Colonic mucosa (tissue), 4 donors: ENCODE measurements around the gene TYW1. TPM values are rescaled to one million over a fixed set of nuclear protein-coding genes. Genes with fewer than 3 reads are reported as not detected.
"Not testable (repeated sequence)": the region's sequence is repeated elsewhere in the genome, so short reads cannot be mapped to it uniquely, and the experiment has no call there.

ENCODE experiments used
- DNase-seq: peaks from one replicate; pipeline ENCODE4 v3.0.0-alpha.2; 2020
- H3K27ac ChIP-seq: fragments of 200-600 bp; one replicate; pipeline ENCODE4 v1.8.0; 2021
- H3K27me3 ChIP-seq: fragments of 200-600 bp; one replicate; pipeline ENCODE4 v1.8.0; 2021
- H3K36me3 ChIP-seq: fragments of 200-600 bp; one replicate; pipeline ENCODE4 v1.8.0; 2021
- H3K4me1 ChIP-seq: fragments of 200-600 bp; one replicate; pipeline ENCODE4 v1.8.0; 2021; ENCODE audit warnings: mild to moderate bottlenecking
- H3K4me3 ChIP-seq: fragments of 200-600 bp; one replicate; pipeline ENCODE4 v1.8.0; 2021
- H3K9ac ChIP-seq, 2 donors: one replicate each; pipeline ENCODE4 v1.7.0; 2013; ENCODE audit warnings: control low read depth in 2 of 2, low read depth in 2 of 2, low read length in 2 of 2
- H3K9me3 ChIP-seq: fragments of 200-600 bp; one replicate; pipeline ENCODE4 v1.8.0; 2021
- CTCF ChIP-seq: fragments of 200-600 bp; IDR thresholded peaks from one replicate; pipeline ENCODE4 v1.8.0; 2022; ENCODE audit warnings: antibody characterized with exemption, mild to moderate bottlenecking
- intact Hi-C: fragments of 100-400 bp; cut with DNase I; formaldehyde crosslinking; loops from one replicate; pipeline ENCODE4 v1.14.1; 2022
- total RNA-seq, 2 donors: library from RNA; stranded (reverse); fragmentation: NEBNext Ultra II Directional in 1 of 2; extraction: Animal tissue kit (Norgen Biotek cat#: 25700) in 1 of 2; gene quantifications; one replicate each; pipeline ENCODE4 v1.2.1, GENCODE V29; 2021
- donor health status: healthy.
- donor health status: DM: no; HTN: no; CAD: no.
- donor health status: DM: no; HTN: no; CAD: no.

TYW1 gene
- total RNA-seq, 2 donors from 2014 or later, result 15.5 to 16.2 TPM

DNA sequence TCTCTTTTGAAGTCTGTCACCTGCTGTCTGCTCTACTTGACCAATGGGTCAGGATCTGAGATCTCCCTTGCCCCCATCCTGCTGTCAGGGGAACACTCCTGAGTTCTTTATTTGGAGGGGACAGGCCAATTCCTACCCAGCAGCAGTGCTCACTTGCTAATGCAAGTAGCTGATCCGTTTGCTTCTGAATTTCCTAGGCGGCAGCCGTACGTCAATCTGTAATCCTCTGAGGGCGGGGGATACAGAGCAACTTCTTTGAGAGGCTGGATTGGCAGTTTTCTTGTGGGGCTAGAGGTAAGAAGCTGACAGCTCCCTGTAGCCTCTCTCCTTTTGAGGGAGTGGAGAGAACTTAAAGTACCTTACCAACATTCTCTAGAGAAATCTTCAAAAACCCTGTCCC is 36.6 kb downstream of the TYW1 start:
- Histone ChIP-seq H3K4me3 (no peak overlapping the region), H3K9ac (no peak overlapping the region), H3K36me3 (no peaks in the 10 kb centered on the region), H3K9me3 (no peaks in the 10 kb centered on the region), H3K27me3 (no peaks in the 10 kb centered on the region), H3K27ac (no peak overlapping the region), H3K4me1 (no peaks in the 10 kb centered on the region)
- DNase-seq, result no peak
- intact Hi-C loops, result no loop called here
- TF ChIP-seq CTCF, result no peak

DNA sequence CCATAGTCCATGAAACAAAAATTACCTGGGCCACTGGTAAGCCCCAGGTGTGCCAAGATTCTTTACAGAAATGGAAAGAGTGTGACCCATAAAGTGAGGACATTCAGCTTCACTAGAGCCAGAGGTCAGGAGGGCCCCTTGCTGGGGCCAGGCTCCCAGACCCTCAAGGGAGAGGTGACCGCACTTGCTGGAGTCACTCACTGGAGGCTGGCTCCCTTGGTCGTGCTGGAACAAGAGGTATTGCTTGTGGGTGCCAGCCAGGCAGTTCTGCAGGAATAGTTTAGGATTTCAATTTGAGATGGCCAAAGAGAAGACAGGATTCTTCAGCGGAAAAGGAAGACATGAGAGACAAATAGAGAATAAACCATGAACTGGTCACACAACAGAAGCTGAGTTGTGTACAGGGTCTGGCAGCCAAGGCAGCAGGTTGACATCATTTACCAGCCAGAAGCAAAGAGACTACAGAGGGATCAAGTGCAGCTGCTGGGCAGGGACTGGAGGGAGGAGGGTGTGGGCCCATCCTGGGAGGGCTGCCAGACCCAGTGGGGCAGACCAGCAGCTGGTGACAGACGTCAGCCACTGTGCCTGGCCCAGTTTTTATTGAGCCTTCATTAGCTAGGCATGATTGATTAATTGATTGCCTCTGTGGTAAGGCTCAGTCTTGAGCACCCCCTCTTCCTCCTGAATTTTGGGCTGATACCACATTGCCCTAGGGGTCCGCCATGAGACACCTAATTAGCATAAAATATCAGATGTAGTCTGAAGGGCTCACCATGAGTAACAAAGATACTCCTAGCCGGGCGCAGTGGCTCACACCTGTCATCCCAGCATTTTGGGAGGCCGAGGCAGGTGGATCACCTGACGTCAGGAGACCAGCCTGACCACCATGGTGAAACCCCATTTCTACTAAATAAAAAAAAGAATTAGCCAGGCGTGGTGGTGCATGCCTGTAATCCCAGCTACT is 40.1 kb downstream of the TYW1 start:
- H3K27ac ChIP-seq, intact Hi-C loops, DNase-seq: not testable (repeated sequence)

GRCh38 chr7:67040832-67041231 is 44.2 kb downstream of the TYW1 start:
- H3K27me3 ChIP-seq, H3K4me3 ChIP-seq, H3K9me3 ChIP-seq, H3K36me3 ChIP-seq, intact Hi-C loops, H3K27ac ChIP-seq, H3K4me1 ChIP-seq, DNase-seq, H3K9ac ChIP-seq: not testable (repeated sequence)
- TF ChIP-seq CTCF, result peak; percentile 36

More for the DNA sequence above, 40.1 kb downstream of the TYW1 start:
- not testable (repeated sequence) for H3K9me3 ChIP-seq, H3K9ac ChIP-seq, H3K36me3 ChIP-seq, H3K27me3 ChIP-seq, H3K4me1 ChIP-seq, H3K4me3 ChIP-seq

DNA sequence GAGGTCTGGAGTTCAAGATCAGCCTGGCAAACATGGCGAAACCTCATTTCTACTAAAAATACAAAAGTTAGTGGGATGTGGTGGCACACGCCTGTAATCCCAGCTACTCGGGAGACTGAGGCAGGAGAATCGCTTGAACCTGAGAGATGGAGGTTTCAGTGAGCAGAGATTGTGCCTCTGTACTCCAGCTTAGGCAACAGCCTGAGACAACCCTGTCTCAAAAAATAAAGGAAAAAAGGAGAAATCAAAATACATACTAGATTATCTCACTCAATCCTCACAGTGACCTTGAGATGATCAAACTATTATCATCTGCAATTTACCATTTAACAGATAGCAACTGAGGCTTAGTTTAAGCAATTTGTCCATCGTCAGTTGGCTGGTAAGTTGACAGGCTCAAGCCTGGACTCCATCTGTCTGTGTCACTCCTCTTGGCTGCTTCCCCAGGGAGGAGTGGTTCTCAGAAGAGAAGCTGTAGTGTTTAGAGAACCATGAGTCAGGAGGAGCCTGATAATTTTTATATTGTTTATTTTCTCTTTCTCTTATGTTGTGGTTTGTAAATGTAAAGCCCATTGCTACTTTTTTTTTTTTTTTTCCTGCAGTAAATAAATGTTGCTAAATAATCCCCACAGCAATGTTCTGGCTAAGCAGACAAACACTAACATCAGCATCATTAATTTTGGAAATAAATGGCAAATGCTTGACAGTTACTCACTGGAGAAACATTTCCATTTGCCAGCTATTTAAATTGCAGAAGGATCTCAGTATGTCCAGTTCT is 46.3 kb downstream of the TYW1 start:
- H3K27ac ChIP-seq, H3K36me3 ChIP-seq, H3K9ac ChIP-seq, H3K27me3 ChIP-seq, H3K9me3 ChIP-seq, H3K4me3 ChIP-seq, intact Hi-C loops, H3K4me1 ChIP-seq: not testable (repeated sequence)
- DNase-seq, result peak; percentile 50

GRCh38 chr7:67043559-67043930 is 46.9 kb downstream of the TYW1 start:
- H3K27ac ChIP-seq, DNase-seq, H3K9ac ChIP-seq, H3K27me3 ChIP-seq, H3K9me3 ChIP-seq, intact Hi-C loops, H3K4me3 ChIP-seq, H3K36me3 ChIP-seq, H3K4me1 ChIP-seq: not testable (repeated sequence)

DNA sequence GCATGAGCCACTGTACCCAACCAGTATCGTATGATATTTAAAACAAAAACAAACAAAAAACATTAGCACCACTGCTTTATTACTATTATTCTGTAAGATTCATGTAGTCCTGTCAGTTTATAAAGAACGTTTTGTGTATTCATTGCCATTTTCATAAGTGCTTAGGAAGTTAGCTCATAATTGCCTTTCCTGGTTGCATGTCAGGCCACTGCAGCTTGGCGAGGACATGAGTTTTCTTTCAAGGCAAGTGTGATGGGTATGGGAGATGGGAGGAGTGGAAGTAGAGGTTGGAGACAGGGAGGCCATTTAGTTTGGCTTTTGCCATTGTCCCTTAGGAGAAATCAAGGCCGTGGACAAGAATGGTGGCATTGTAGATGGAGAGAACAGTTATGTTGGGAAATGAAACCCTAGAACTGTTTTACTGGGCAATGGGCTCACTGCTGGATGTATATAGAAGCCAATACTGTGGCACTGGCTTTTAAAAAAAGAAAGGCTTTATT is 48.9 kb downstream of the TYW1 start:
- Histone ChIP-seq H3K36me3 (no peaks in the 10 kb centered on the region), H3K4me1 (no peaks in the 10 kb centered on the region), H3K27ac (no peak overlapping the region), H3K27me3 (no peaks in the 10 kb centered on the region), H3K9me3 (no peaks in the 10 kb centered on the region), H3K9ac (no peak overlapping the region), H3K4me3 (no peak overlapping the region)
- no peak for DNase-seq
- intact Hi-C loops, result no loop called here
- no peak for TF ChIP-seq CTCF

DNA sequence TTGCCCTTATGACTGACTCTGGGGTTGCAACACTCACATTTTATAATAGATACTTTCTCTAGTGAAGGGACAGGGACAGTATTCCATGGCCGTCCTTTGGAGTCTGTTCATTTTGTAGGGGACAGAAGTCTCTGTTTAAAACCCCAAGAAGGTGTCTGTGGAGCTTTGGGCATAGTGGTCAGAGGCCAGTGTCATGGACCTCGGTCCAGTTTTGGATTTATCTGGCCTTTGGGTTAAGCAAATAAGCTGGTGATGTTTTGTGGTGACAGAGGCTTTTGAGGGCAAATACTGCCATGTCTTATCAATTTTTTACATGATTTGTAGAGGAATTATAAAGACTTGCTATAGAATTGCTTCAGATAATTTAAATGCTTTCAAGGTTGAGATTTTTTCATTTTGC is 50.2 kb downstream of the TYW1 start:
- intact Hi-C loops, H3K36me3 ChIP-seq, H3K4me1 ChIP-seq, H3K27ac ChIP-seq, DNase-seq, H3K9me3 ChIP-seq, H3K9ac ChIP-seq, H3K27me3 ChIP-seq, H3K4me3 ChIP-seq: not testable (repeated sequence)

DNA sequence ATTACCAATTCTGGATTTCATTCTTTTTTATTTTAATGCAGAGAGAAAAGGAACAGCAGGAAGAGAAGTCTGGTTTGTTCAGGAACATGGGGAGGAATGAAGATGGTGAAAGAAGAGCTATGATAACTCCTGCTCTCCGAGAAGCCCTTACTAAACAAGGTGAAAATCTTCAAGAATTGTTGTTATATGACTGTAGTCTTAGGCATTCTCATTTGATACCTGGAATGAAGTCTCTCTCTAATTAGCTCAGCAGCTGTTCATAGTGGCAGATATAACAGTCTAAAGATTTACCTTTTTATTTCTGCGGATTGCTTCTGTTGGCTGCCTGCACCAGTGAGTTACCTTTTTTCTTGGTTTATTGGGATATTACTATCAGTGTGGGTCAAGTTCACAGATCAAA is 53.3 kb downstream of the TYW1 start:
- H3K36me3 ChIP-seq, DNase-seq, H3K4me3 ChIP-seq, H3K27ac ChIP-seq, intact Hi-C loops, H3K27me3 ChIP-seq, H3K9ac ChIP-seq, H3K4me1 ChIP-seq, H3K9me3 ChIP-seq: not testable (repeated sequence)

DNA sequence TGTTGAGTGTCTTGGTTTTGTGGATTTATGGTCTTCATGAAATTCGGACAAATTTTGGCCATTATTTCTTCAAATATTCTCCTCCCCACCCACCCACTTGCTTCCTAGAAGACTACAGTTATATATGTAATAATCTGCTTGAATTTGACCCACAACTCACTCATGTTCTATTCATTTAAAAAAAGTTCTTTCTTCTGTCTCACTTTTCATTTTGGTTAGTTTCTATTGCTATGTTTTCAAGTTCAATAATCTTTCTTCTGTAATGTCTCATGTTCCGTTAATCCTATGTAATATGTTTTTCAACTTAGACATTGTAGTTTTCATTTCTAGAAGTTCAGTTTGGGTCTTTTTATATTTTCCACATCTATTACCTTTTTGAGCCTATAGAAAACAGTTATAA is 55.5 kb downstream of the TYW1 start:
- H3K4me3 ChIP-seq, H3K9ac ChIP-seq, H3K9me3 ChIP-seq, DNase-seq, H3K27me3 ChIP-seq, H3K4me1 ChIP-seq, H3K27ac ChIP-seq, H3K36me3 ChIP-seq, intact Hi-C loops: not testable (repeated sequence)
